ENCODE data around the gene ABCB10. TPM values are rescaled to one million over a fixed set of nuclear protein-coding genes. Genes with fewer than 3 reads are reported as not detected.
A peak's percentile ranks its signal among the peaks of the same experiment; 100 is the strongest.

The ABCB10 gene
- total and polyA plus RNA-seq, 3 donors from 2014 or later, result 4.9 to 12.1 (median 9.8) TPM

DNA sequence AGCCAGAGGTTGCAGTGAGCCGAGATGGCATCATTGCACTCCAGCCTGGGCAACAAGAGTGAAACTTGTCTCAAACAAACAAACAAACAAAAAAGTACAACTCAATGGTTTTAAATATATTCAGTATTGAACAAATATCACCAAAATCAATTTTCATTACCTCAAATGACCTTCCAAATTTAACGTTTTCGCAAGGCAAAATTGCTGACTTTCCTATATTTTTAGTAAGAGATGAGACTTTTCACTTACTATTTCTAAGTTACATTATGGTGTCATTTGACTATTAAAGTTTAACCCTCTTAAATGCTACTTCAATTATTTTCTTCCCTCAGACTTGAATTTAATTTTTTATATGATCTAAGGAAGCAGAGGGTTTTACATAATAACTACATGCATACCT is 23.0 kb upstream of the ABCB10 start:
- Histone ChIP-seq H3K4me3 (no peak overlapping the region), H3K9me3 (no peaks in the 10 kb centered on the region), H3K27me3 (no peaks in the 10 kb centered on the region), H3K27ac (no peak overlapping the region), H3K36me3 (ENCODE audit: low read depth, missing control alignments) (no peaks in the 10 kb centered on the region), H3K4me1 (peaks cover 12% of the 10 kb centered on the region)
- WGBS, 2 donors, result 90 to 91% methylated on average over 3 of the region's 3 CpGs
- no peak for TF ChIP-seq POLR2A (IDR thresholded peaks at IDR 0.05)
- TF ChIP-seq, protein P1, sequence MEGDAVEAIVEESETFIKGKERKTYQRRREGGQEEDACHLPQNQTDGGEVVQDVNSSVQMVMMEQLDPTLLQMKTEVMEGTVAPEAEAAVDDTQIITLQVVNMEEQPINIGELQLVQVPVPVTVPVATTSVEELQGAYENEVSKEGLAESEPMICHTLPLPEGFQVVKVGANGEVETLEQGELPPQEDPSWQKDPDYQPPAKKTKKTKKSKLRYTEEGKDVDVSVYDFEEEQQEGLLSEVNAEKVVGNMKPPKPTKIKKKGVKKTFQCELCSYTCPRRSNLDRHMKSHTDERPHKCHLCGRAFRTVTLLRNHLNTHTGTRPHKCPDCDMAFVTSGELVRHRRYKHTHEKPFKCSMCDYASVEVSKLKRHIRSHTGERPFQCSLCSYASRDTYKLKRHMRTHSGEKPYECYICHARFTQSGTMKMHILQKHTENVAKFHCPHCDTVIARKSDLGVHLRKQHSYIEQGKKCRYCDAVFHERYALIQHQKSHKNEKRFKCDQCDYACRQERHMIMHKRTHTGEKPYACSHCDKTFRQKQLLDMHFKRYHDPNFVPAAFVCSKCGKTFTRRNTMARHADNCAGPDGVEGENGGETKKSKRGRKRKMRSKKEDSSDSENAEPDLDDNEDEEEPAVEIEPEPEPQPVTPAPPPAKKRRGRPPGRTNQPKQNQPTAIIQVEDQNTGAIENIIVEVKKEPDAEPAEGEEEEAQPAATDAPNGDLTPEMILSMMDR (IDR thresholded peaks at IDR 0.05), result no peak
- intact Hi-C loops (cut with DNase I; ENCODE audit: low total_unique reads), result no loop called here
- no peak for DNase-seq

DNA sequence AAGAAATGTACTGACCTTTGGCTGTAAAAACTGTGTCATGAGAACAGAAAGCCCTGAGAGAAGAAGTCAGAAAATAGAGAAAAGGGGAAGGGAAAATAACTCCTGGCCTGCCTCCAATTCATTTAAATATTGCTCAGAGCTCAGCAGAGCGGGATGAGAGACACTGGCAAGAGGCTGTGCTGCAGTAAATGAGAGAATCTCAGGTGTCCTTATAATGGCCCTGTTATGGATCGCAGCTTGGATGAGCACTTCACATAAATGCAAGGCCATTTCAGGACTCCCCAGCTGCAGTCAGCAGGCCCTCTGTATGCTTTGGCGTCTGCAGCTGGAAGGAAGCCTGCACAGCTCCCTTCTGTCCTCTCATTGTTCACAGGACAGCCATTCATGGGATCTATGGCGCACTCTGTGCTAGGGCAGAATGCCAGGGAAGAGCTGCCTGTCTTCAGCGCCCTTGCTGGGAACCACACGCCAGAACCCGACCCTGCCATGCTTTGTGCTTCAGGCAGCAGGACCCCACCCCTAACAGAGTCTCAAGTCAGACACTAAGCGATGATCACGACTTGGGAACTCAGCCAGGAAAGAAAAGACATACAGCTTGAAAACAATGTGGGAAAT is 20.7 kb upstream of the ABCB10 start:
- Histone ChIP-seq H3K27me3 (no peaks in the 10 kb centered on the region), H3K27ac (peak overlapping the region; percentile 10 to 63), H3K9me3 (no peaks in the 10 kb centered on the region), H3K4me1 (peaks cover 12% of the 10 kb centered on the region), H3K4me3 (no peak overlapping the region), H3K36me3 (ENCODE audit: low read depth, missing control alignments) (no peaks in the 10 kb centered on the region)
- TF ChIP-seq, protein P1 (IDR thresholded peaks at IDR 0.05), result no peak
- TF ChIP-seq POLR2A (IDR thresholded peaks at IDR 0.05), result no peak
- DNase-seq, result peak; percentile 79
- intact Hi-C loops (cut with DNase I; ENCODE audit: low total_unique reads), result no loop called here
- WGBS, 2 donors, result 21 to 35% methylated on average over 9 of the region's 9 CpGs

DNA sequence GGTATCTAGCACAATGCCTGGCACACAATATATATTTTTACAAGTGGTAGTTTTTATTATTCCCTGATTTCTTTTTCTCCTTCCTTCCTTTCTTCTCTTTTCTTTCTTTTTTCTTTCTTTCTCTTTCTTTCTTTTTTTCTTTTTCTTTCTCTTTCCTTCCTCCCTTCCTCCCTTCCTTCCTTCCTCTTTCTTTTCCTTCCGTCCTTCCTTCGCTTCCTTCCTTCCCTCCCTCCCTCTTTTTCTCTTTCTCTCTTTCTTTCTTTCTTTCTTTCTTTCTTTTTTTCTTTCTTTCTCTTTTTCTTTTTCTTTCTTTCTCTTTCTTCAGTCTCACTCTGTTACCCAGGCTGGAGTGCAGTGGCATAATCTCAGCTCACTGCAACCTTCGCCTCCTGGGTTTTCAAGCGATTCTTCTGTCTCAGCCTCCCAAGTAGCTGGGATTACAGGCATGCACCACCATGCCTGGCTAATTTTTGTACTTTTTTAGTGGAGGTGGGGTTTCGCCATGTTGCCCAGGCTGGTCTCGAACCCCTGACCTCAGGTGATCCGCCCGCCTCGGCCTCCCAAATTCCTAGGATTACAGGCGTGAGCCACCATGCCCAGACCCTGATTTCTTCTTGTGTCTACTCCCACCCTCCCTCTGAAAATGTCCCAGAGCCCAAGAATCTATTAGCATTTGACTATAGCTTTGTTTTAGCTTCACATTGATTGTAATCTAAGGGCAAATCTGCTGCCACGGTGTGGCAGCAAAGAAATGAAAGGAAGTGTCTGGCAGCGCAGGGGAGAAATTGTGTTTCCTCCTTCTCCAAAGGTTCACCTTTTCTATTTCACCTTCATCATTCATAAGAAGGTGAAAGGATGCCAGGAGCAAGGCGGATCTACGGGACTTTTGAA is 19.9 kb upstream of the ABCB10 start:
- Histone ChIP-seq H3K27ac (peak overlapping the region; percentile 10 to 63), H3K36me3 (ENCODE audit: low read depth, missing control alignments) (no peaks in the 10 kb centered on the region), H3K4me3 (no peak overlapping the region), H3K4me1 (peaks cover 12% of the 10 kb centered on the region), H3K9me3 (no peaks in the 10 kb centered on the region), H3K27me3 (no peaks in the 10 kb centered on the region)
- intact Hi-C loops (cut with DNase I; ENCODE audit: low total_unique reads), result no loop called here
- 75 to 76% methylated on average over 14 of the region's 14 CpGs for WGBS, 2 donors
- TF ChIP-seq, protein P1 (IDR thresholded peaks at IDR 0.05), result no peak
- TF ChIP-seq POLR2A (IDR thresholded peaks at IDR 0.05), result no peak
- no peak for DNase-seq

DNA sequence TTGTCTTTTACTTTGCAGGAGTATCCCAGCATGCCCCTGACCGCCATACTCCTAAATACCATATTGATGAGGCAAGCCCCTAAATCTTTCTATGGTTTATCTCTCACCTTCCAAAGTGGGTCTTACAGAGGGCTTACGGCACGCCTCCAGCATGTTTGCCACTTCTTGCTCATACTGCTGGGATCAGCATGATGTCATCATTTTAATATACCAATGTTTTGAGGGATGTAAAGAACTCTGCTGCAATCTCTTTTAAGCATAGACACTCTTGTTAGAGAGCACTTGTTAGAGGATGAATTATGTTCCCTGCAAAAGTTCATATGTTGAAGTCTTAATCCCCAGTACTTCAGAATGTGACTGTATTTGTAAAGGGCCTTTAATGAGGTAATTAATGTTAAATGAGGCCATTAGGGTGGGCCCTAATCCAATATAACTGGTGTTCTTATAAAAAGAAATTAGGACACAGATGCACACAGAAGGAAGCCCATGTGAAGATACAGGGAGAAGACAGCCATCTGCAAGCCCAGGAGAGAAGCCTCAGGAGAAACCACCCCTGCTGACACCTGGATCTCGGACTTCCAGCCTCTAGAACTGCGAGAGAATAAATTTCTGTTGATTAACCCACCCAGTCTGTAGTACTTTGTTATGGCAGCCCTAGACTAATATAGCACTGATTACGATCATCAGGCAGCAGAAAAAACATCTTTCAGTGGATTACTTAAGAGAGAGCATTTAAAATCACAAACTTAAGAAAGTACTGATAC is 16.4 kb upstream of the ABCB10 start:
- H3K4me3 ChIP-seq, result no peak overlapping the region
- no peaks in the 10 kb centered on the region for H3K36me3 ChIP-seq (ENCODE audit: low read depth, missing control alignments)
- no peak overlapping the region for H3K27ac ChIP-seq
- H3K4me1 ChIP-seq, result peaks cover 12% of the 10 kb centered on the region
- intact Hi-C loops (cut with DNase I; ENCODE audit: low total_unique reads), result no loop called here
- no peaks in the 10 kb centered on the region for H3K9me3 ChIP-seq
- TF ChIP-seq, protein P1 (IDR thresholded peaks at IDR 0.05), result no peak
- no peak for TF ChIP-seq POLR2A (IDR thresholded peaks at IDR 0.05)
- no peaks in the 10 kb centered on the region for H3K27me3 ChIP-seq
- 93 to 96% methylated on average over 6 of the region's 6 CpGs for WGBS, 2 donors
- DNase-seq, result no peak

All from testis (tissue), 3 donors.